ENCODE data around the gene POU2F3. TPM values are rescaled to one million over a fixed set of nuclear protein-coding genes. Genes with fewer than 3 reads are reported as not detected.

POU2F3 gene
- total RNA-seq, 1 donor from 2014 or later, result 1.4 TPM

GRCh38 chr11:120231963-120232362 is 8.0 kb upstream of the POU2F3 start:
- TF ChIP-seq CTCF (conservative IDR thresholded peaks at IDR 0.05; ENCODE audit: low read depth, low read length), result no peak
- no peak for DNase-seq (ENCODE audit: low read depth)
- no peak overlapping the region for H3K4me3 ChIP-seq (ENCODE audit: low read depth, low read length)

- no peak for TF ChIP-seq CTCF (conservative IDR thresholded peaks at IDR 0.05; ENCODE audit: low read depth, low read length)
- DNase-seq (ENCODE audit: low read depth), result no peak
These were observed 6.6 kb upstream of the POU2F3 start for GRCh38 chr11:120233207-120233803.

GRCh38 chr11:120235024-120235628 is 4.8 kb upstream of the POU2F3 start:
- TF ChIP-seq CTCF (conservative IDR thresholded peaks at IDR 0.05; ENCODE audit: low read depth, low read length), result peak; percentile 95
- no peak overlapping the region for H3K4me3 ChIP-seq (ENCODE audit: low read depth, low read length)
- no peak for DNase-seq (ENCODE audit: low read depth)

More at GRCh38 chr11:120233207-120233803, 6.6 kb upstream of the POU2F3 start:
- no peak overlapping the region for H3K4me3 ChIP-seq (ENCODE audit: low read depth, low read length)

- H3K4me3 ChIP-seq (ENCODE audit: low read depth, low read length), result no peak overlapping the region
- DNase-seq (ENCODE audit: low read depth), result no peak
- TF ChIP-seq CTCF (conservative IDR thresholded peaks at IDR 0.05; ENCODE audit: low read depth, low read length), result no peak
These were observed 3.5 kb upstream of the POU2F3 start for GRCh38 chr11:120236169-120237107.

- no peak for TF ChIP-seq CTCF (conservative IDR thresholded peaks at IDR 0.05; ENCODE audit: low read depth, low read length)
- H3K4me3 ChIP-seq (ENCODE audit: low read depth, low read length), result no peak overlapping the region
- DNase-seq (ENCODE audit: low read depth), result no peak
These were observed 846 bp upstream of the POU2F3 start for GRCh38 chr11:120238968-120239620.

- DNase-seq (ENCODE audit: low read depth), result no peak
- no peak overlapping the region for H3K4me3 ChIP-seq (ENCODE audit: low read depth, low read length)
- TF ChIP-seq CTCF (conservative IDR thresholded peaks at IDR 0.05; ENCODE audit: low read depth, low read length), result no peak
These were observed 926 bp downstream of the POU2F3 start for GRCh38 chr11:120240866-120241265.

Measured in epithelial cell of proximal tubule (primary cell).